ENCODE results near the gene DSCAM. TPM values are rescaled to one million over a fixed set of nuclear protein-coding genes. Genes with fewer than 3 reads are reported as not detected.
"Not testable (repeated sequence)": the region's sequence is repeated elsewhere in the genome, so short reads cannot be mapped to it uniquely, and the experiment has no call there.

The DSCAM gene
- total RNA-seq, 1 donor from 2014 or later: not detected

- DNase-seq (ENCODE audit: extremely low spot score in 2 of 2); intact Hi-C loops (cut with DNase I); H3K4me1 ChIP-seq: not testable (repeated sequence)
Observed at GRCh38 chr21:40258456-40258855, 588.5 kb downstream of the DSCAM start.

GRCh38 chr21:40257342-40257741, 589.6 kb downstream of the DSCAM start:
- no peak for DNase-seq (ENCODE audit: extremely low spot score in 2 of 2)
- H3K36me3 ChIP-seq: no peaks in the 10 kb centered on the region
- H3K4me3 ChIP-seq: no peak overlapping the region
- intact Hi-C loops (cut with DNase I): no loop called here
- H3K9me3 ChIP-seq: no peaks in the 10 kb centered on the region
- H3K27me3 ChIP-seq: no peaks in the 10 kb centered on the region
- H3K4me1 ChIP-seq: peaks cover 8% of the 10 kb centered on the region
- TF ChIP-seq CTCF (IDR thresholded peaks at IDR 0.05) (no peak), POLR2A (IDR thresholded peaks at IDR 0.05) (no peak), POLR2AphosphoS5 (IDR thresholded peaks at IDR 0.05; ENCODE audit: insufficient read depth in 1 of 2, low read depth in 1 of 2) (no peak)
- H3K27ac ChIP-seq: no peak overlapping the region

More at GRCh38 chr21:40258456-40258855, 588.5 kb downstream of the DSCAM start:
- not testable (repeated sequence) for H3K27me3 ChIP-seq, H3K9me3 ChIP-seq, H3K27ac ChIP-seq, H3K36me3 ChIP-seq, H3K4me3 ChIP-seq
- TF ChIP-seq POLR2AphosphoS5 (IDR thresholded peaks at IDR 0.05; ENCODE audit: insufficient read depth in 1 of 2, low read depth in 1 of 2): peak in 1 of 2 donors; percentile 17

- no peak for DNase-seq (ENCODE audit: extremely low spot score in 2 of 2)
Observed at GRCh38 chr21:40255518-40256444, 591.2 kb downstream of the DSCAM start.

GRCh38 chr21:40254540-40255465, 592.2 kb downstream of the DSCAM start:
- Histone ChIP-seq H3K36me3 (no peaks in the 10 kb centered on the region), H3K4me3 (no peak overlapping the region), H3K27ac (no peak overlapping the region), H3K4me1 (peaks cover 8% of the 10 kb centered on the region), H3K27me3 (no peaks in the 10 kb centered on the region), H3K9me3 (no peaks in the 10 kb centered on the region)
- no peak for DNase-seq (ENCODE audit: extremely low spot score in 2 of 2)
- intact Hi-C loops (cut with DNase I): no loop called here
- TF ChIP-seq POLR2A (IDR thresholded peaks at IDR 0.05) (no peak), POLR2AphosphoS5 (IDR thresholded peaks at IDR 0.05; ENCODE audit: insufficient read depth in 1 of 2, low read depth in 1 of 2) (no peak), CTCF (IDR thresholded peaks at IDR 0.05) (no peak)

More at GRCh38 chr21:40255518-40256444, 591.2 kb downstream of the DSCAM start:
- Histone ChIP-seq H3K27ac (no peak overlapping the region), H3K36me3 (no peaks in the 10 kb centered on the region), H3K27me3 (no peaks in the 10 kb centered on the region), H3K9me3 (no peaks in the 10 kb centered on the region), H3K4me1 (peaks cover 8% of the 10 kb centered on the region), H3K4me3 (no peak overlapping the region)
- intact Hi-C loops (cut with DNase I): no loop called here
- TF ChIP-seq POLR2AphosphoS5 (IDR thresholded peaks at IDR 0.05; ENCODE audit: insufficient read depth in 1 of 2, low read depth in 1 of 2) (no peak), CTCF (IDR thresholded peaks at IDR 0.05) (no peak), POLR2A (IDR thresholded peaks at IDR 0.05) (no peak)

GRCh38 chr21:40253112-40253511, 593.8 kb downstream of the DSCAM start:
- Histone ChIP-seq H3K9me3 (no peaks in the 10 kb centered on the region), H3K4me3 (no peak overlapping the region), H3K36me3 (no peaks in the 10 kb centered on the region), H3K4me1 (peaks cover 7% of the 10 kb centered on the region), H3K27me3 (no peaks in the 10 kb centered on the region), H3K27ac (no peak overlapping the region)
- no peak for DNase-seq (ENCODE audit: extremely low spot score in 2 of 2)
- intact Hi-C loops (cut with DNase I): no loop called here
- TF ChIP-seq POLR2AphosphoS5 (IDR thresholded peaks at IDR 0.05; ENCODE audit: insufficient read depth in 1 of 2, low read depth in 1 of 2) (no peak), POLR2A (IDR thresholded peaks at IDR 0.05) (no peak), CTCF (IDR thresholded peaks at IDR 0.05) (no peak)

Measured in vagina (tissue), 2 donors.